Measurements from ENCODE around the gene SCAMP2. TPM values are rescaled to one million over a fixed set of nuclear protein-coding genes. Genes with fewer than 3 reads are reported as not detected.

Gene SCAMP2
- total and polyA plus RNA-seq, 11 donors, result 25.1 to 90.5 (median 46.0) TPM

DNA sequence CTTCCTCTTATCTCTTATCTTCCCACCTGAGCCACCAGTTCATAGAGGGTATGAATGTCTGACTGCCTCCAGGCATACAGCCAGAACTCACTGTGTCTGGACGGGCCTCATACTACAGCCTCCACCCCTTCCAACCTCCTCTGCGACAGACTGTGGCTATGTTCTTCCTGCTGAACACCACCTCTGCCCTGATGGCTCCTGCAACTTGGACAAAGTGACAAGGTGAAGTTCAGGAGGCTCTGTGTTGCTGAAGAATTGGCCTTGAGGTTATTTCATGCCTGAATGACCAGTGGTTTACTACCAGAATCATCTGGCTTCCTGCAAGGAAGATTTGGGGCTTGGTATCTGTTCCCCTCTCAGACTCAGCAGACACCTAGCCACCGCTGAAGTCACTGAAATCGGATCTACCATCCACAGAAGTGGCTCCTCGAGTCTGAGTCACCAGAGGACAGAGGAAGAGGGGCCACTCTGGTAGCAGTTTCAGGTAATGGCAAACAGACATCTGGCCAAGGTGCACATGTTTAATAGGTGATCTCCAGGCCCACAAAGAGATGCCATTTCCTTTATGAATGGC lies 16.0 kb downstream of the SCAMP2 start:
- Histone ChIP-seq H3K4me1 (peaks cover 0 to 46% (median 30%) of the 10 kb centered on the region in 12 donors), H3K27ac (peak overlapping the region in 1 of 12 donors; percentile 17), H3K4me3 (no peak overlapping the region), H3K27me3 (no peaks in the 10 kb centered on the region), H3K9me3 (no peaks in the 10 kb centered on the region), H3K36me3 (peaks cover 0 to 37% (median 21%) of the 10 kb centered on the region in 9 donors)
- ATAC-seq, result peak in 2 of 4 donors; percentile 61 to 65
- WGBS, 4 donors, result 40 to 52% (median 48%) methylated on average over 5 of the region's 5 CpGs
- intact Hi-C loops (cut with DNase I), result loop anchor here in 1 of 10 donors (5.0 kb wide), 1 partner anchor 45 kb away; no protein-coding TSS in a partner anchor
- DNase-seq, result no peak
- TF ChIP-seq CTCF (IDR thresholded peaks at IDR 0.05), result no peak
- no peak for TF ChIP-seq POLR2A (IDR thresholded peaks at IDR 0.05)

DNA sequence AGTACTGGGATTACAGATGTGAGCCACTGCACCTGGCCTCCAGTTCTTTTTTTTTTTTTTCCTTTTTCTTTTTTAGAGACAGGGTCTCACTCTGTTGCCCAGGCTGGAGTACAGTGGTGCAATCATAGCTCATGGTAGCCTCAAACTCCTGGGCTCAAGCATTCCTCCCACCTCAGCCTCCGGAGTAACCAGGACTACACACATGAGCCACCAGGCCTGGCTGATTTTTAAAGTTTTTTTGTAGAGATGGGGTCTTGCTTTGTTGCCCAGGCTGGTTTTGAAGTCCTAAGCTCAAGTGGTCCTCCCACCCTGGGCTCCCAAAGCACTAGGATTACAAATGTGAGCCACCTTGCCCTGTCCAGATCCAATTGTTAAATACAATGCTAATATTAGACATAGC lies 16.6 kb downstream of the SCAMP2 start:
- ATAC-seq (no peak), DNase-seq (no peak)
- H3K4me3 ChIP-seq, result no peak overlapping the region
- H3K36me3 ChIP-seq, result peaks cover 0 to 43% (median 27%) of the 10 kb centered on the region in 9 donors
- peaks cover 0 to 46% (median 30%) of the 10 kb centered on the region in 12 donors for H3K4me1 ChIP-seq
- no peaks in the 10 kb centered on the region for H3K9me3 ChIP-seq
- no peaks in the 10 kb centered on the region for H3K27me3 ChIP-seq
- no peak overlapping the region for H3K27ac ChIP-seq
- no peak for TF ChIP-seq CTCF (IDR thresholded peaks at IDR 0.05)
- TF ChIP-seq POLR2A (IDR thresholded peaks at IDR 0.05), result no peak
- WGBS, 4 donors, result 98 to 100% (median 100%) methylated on average over 1 of the region's 1 CpG
- intact Hi-C loops (cut with DNase I), result loop anchor here in 1 of 10 donors (5.0 kb wide), 1 partner anchor 46 kb away; no protein-coding TSS in a partner anchor

- H3K4me1 ChIP-seq, result peaks cover 0 to 46% (median 30%) of the 10 kb centered on the region in 12 donors
- peaks cover 0 to 44% (median 34%) of the 10 kb centered on the region in 9 donors for H3K36me3 ChIP-seq
- no peak for TF ChIP-seq CTCF (IDR thresholded peaks at IDR 0.05)
- TF ChIP-seq POLR2A (IDR thresholded peaks at IDR 0.05), result no peak
- ATAC-seq (peak; percentile 31 to 64 (median 60)), DNase-seq (no peak)
- 68 to 80% (median 79%) methylated on average over 2 of the region's 2 CpGs for WGBS, 4 donors
- H3K9me3 ChIP-seq, result no peaks in the 10 kb centered on the region
- no peaks in the 10 kb centered on the region for H3K27me3 ChIP-seq
- intact Hi-C loops (cut with DNase I), result loop anchor here in 1 of 10 donors (5.0 kb wide), 1 partner anchor 46 kb away; no protein-coding TSS in a partner anchor
- H3K27ac ChIP-seq, result no peak overlapping the region
- H3K4me3 ChIP-seq, result no peak overlapping the region
These were observed 17.3 kb downstream of the SCAMP2 start for GRCh38 chr15:74855857-74856256.

- 96 to 98% (median 98%) methylated on average over 13 of the region's 13 CpGs for WGBS, 4 donors
- peaks cover 0 to 39% (median 25%) of the 10 kb centered on the region in 12 donors for H3K4me1 ChIP-seq
- no peaks in the 10 kb centered on the region for H3K27me3 ChIP-seq
- no peak for DNase-seq
- no peaks in the 10 kb centered on the region for H3K9me3 ChIP-seq
- H3K4me3 ChIP-seq, result no peak overlapping the region
- peaks cover 3 to 55% (median 47%) of the 10 kb centered on the region in 9 donors for H3K36me3 ChIP-seq
- H3K27ac ChIP-seq, result no peak overlapping the region
- intact Hi-C loops (cut with DNase I), result loop anchor here in 1 of 10 donors (5.0 kb wide), 1 partner anchor 48 kb away; no protein-coding TSS in a partner anchor
- TF ChIP-seq CTCF (IDR thresholded peaks at IDR 0.05) (no peak), POLR2A (IDR thresholded peaks at IDR 0.05) (no peak)
- no peak for ATAC-seq
These were observed 18.6 kb downstream of the SCAMP2 start for GRCh38 chr15:74854453-74855022.
